ENCODE measurements around the gene SMIM10. TPM values are rescaled to one million over a fixed set of nuclear protein-coding genes. Genes with fewer than 3 reads are reported as not detected.
A peak's percentile ranks its signal among the peaks of the same experiment; 100 is the strongest.
"Not testable (repeated sequence)": the region's sequence is repeated elsewhere in the genome, so short reads cannot be mapped to it uniquely, and the experiment has no call there.

SMIM10 gene
- total RNA-seq, 1 experiment from 2014 or later, result not detected

- CTCF ChIA-PET; H3K36me3 ChIP-seq (ENCODE audit: insufficient read depth, low read length, poor library complexity, severe bottlenecking); H3K4me3 ChIP-seq (ENCODE audit: low read depth, low read length, poor library complexity, severe bottlenecking); H3K4me1 ChIP-seq (ENCODE audit: insufficient read depth, low read length, poor library complexity, severe bottlenecking); BruUV-seq (replicated peaks); H3K27me3 ChIP-seq (replicated peaks; ENCODE audit: insufficient read depth, low read depth, low read length, poor library complexity); POLR2A ChIA-PET (ENCODE audit: low non-redundant PET); H3K9me3 ChIP-seq (ENCODE audit: low read depth, low read length, poor library complexity, severe bottlenecking): not testable (repeated sequence)
- intact Hi-C loops (cut with micrococcal nuclease; ENCODE audit: unreplicated experiment), result loop anchor here (1.0 kb wide), 1 partner anchor 10 kb away; no protein-coding TSS in a partner anchor
- H3K27ac ChIP-seq (ENCODE audit: low read depth, low read length, poor library complexity, severe bottlenecking), result peak overlapping the region; percentile 26
- DNase-seq (ENCODE audit: low spot score), result peak; percentile 72
Measured at GRCh38 chrX:135041149-135042123, 50.6 kb downstream of the SMIM10 start.

Other genes starting within 250 kb of the SMIM10 start
- 37.2 and 39.4 TPM in 2 replicates for gene PABIR2, start 193.8 kb upstream of the SMIM10 start, total RNA-seq (2021)
- gene MOSPD1, start 75.7 kb upstream of the SMIM10 start, total RNA-seq (2021), result 12.7 and 14.1 TPM in 2 replicates
- gene RTL8B, start 31.6 kb downstream of the SMIM10 start, total RNA-seq (2021), result 8.5 and 8.8 TPM in 2 replicates
- gene RTL8C, start 41.4 kb downstream of the SMIM10 start, total RNA-seq (2021), result 51.5 and 55.1 TPM in 2 replicates
- 34.6 and 38.3 TPM in 2 replicates for gene RTL8A, start 61.1 kb downstream of the SMIM10 start, total RNA-seq (2021)
- gene SMIM10L2B, start 107.7 kb downstream of the SMIM10 start, total RNA-seq (2021), result 0.32 and 0.74 TPM in 2 replicates
- gene ETDB, start 129.5 kb downstream of the SMIM10 start, total RNA-seq (2021), result not detected in 2 replicates
- not detected in 2 replicates for gene CT55, start 180.4 kb downstream of the SMIM10 start, total RNA-seq (2021)

All from A673 (cell line).